Measurements from ENCODE around the gene ST6GALNAC5. TPM values are rescaled to one million over a fixed set of nuclear protein-coding genes. Genes with fewer than 3 reads are reported as not detected.

Gene ST6GALNAC5
- total and polyA plus RNA-seq, 8 donors, result 7.6 to 18.9 (median 10.0) TPM

GRCh38 chr1:77068013-77068412, 200.7 kb downstream of the ST6GALNAC5 start:
- DNase-seq, result no peak
- H3K27ac ChIP-seq, result no peak overlapping the region
- intact Hi-C loops (cut with DNase I), result no loop called here
- no peak for ATAC-seq
- H3K4me1 ChIP-seq, result no peaks in the 10 kb centered on the region
- TF ChIP-seq CTCF (IDR thresholded peaks at IDR 0.05), result no peak
- no peaks in the 10 kb centered on the region for H3K27me3 ChIP-seq
- no peaks in the 10 kb centered on the region for H3K36me3 ChIP-seq
- no peak overlapping the region for H3K4me3 ChIP-seq
- H3K9me3 ChIP-seq, result no peaks in the 10 kb centered on the region

GRCh38 chr1:77076759-77077158, 209.5 kb downstream of the ST6GALNAC5 start:
- ATAC-seq (no peak), DNase-seq (no peak)
- Histone ChIP-seq H3K9me3 (no peaks in the 10 kb centered on the region), H3K4me1 (no peaks in the 10 kb centered on the region), H3K36me3 (no peaks in the 10 kb centered on the region), H3K27ac (no peak overlapping the region), H3K4me3 (no peak overlapping the region), H3K27me3 (no peaks in the 10 kb centered on the region)
- intact Hi-C loops (cut with DNase I), result no loop called here
- no peak for TF ChIP-seq CTCF (IDR thresholded peaks at IDR 0.05)

GRCh38 chr1:77081834-77082233, 214.6 kb downstream of the ST6GALNAC5 start:
- intact Hi-C loops (cut with DNase I), result no loop called here
- no peak for TF ChIP-seq CTCF (IDR thresholded peaks at IDR 0.05)
- Histone ChIP-seq H3K27me3 (no peaks in the 10 kb centered on the region), H3K4me1 (no peaks in the 10 kb centered on the region), H3K36me3 (no peaks in the 10 kb centered on the region), H3K27ac (no peak overlapping the region), H3K9me3 (no peaks in the 10 kb centered on the region), H3K4me3 (no peak overlapping the region)
- DNase-seq, result no peak
- ATAC-seq, result no peak

DNA sequence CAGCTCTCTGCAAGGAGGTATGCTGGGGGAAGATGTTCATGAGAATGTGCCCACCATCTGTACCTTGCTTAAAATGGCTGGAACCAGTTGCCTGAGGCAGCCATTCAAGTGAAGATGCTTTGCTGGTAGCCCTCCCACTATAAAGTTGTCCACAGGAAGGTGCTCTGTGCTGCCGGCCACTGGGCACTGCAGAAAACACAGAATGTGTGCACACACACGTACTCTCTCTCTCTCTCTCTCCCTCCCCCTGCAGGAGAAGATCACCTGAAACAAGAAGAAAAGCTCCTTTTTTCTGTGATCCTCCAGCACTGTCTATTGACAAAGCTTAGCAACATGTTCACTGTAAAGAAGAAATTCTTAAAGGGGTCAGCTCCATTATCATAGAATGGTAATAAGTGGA, 217.2 kb downstream of the ST6GALNAC5 start:
- Histone ChIP-seq H3K4me3 (no peak overlapping the region), H3K4me1 (no peaks in the 10 kb centered on the region), H3K27ac (no peak overlapping the region), H3K9me3 (no peaks in the 10 kb centered on the region), H3K27me3 (no peaks in the 10 kb centered on the region), H3K36me3 (no peaks in the 10 kb centered on the region)
- DNase-seq (no peak), ATAC-seq (no peak)
- TF ChIP-seq CTCF (IDR thresholded peaks at IDR 0.05), result no peak
- intact Hi-C loops (cut with DNase I), result no loop called here

GRCh38 chr1:77085109-77085508, 217.8 kb downstream of the ST6GALNAC5 start:
- H3K27me3 ChIP-seq, result no peaks in the 10 kb centered on the region
- H3K36me3 ChIP-seq, result no peaks in the 10 kb centered on the region
- H3K4me3 ChIP-seq, result no peak overlapping the region
- H3K9me3 ChIP-seq, result no peaks in the 10 kb centered on the region
- TF ChIP-seq CTCF (IDR thresholded peaks at IDR 0.05), result no peak
- ATAC-seq (no peak), DNase-seq (no peak)
- H3K27ac ChIP-seq, result no peak overlapping the region
- intact Hi-C loops (cut with DNase I), result no loop called here
- no peaks in the 10 kb centered on the region for H3K4me1 ChIP-seq

All from left lung (tissue), 10 donors.